HG03103 (cell line): ENCODE data around the gene HRC.

Experiments
- ATAC-seq: cut with Tn5 transposase; IDR thresholded peaks from one replicate; pipeline ENCODE4 v1.9.1; 2021; ENCODE audit warnings: low read depth; ENCODE audit not compliant: unreplicated experiment

Gene HRC

DNA sequence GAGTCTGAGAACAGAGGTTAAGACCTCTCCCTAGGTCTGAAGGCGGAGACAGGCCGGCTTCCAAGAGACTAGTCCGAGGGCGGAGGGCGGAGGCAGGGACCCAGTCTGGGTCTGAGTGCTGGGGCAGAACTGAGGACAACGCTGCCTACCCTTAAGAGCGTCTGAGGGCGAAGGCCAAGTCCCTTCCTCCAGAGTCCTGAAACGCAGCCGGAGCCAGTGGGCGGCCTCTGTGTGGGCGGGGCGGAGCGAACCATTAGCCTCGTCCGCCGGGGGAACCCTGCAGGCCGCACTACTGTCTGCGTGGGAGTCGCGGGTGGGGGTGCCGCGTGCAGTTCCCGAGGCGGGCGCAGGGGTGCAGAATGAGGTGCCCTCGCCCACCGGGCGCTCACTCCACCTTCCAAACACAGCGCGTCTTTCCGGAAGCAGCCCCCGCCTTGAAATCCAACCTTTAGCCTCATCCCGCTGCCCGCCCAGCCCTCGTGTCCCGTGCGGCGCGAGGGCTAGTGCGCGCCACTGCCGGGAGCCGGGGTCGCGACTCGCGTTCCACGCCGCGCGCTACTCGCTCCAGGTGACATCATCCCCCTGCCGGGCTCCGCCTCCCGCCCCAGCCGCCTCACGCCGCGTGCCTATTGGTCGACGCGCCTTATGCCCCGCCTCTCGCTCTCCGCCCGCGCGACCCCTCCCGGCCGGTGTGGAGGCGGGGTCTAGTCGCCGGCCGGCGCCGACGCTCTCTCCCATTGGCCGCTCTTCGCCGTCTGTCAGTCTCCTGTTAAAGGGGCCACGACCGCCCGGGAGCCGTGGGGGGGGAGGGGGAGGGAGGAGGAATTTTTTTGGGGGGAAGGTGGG lies 36.4 kb downstream of the HRC start, which contains the start of gene C19orf73:
Gene C19orf73, minus strand, starts transcription at position 579 of the 846 bp plus-strand sequence. Its CDS starts 121 bp downstream, at position 458.
- ATAC-seq = peak; percentile 54

GRCh38 chr19:49117677-49118564 lies 37.3 kb downstream of the HRC start:
- no peak for ATAC-seq

GRCh38 chr19:49116544-49116943 lies 38.7 kb downstream of the HRC start:
- no peak for ATAC-seq

- ATAC-seq = no peak
Measured at GRCh38 chr19:49114630-49115363, 40.4 kb downstream of the HRC start.

- no peak for ATAC-seq
Measured at GRCh38 chr19:49113762-49114629, 41.2 kb downstream of the HRC start, which contains the start of gene LIN7B. LIN7B (plus strand) TSS chr19:49114370; CDS start chr19:49114405, 35 bp downstream.

DNA sequence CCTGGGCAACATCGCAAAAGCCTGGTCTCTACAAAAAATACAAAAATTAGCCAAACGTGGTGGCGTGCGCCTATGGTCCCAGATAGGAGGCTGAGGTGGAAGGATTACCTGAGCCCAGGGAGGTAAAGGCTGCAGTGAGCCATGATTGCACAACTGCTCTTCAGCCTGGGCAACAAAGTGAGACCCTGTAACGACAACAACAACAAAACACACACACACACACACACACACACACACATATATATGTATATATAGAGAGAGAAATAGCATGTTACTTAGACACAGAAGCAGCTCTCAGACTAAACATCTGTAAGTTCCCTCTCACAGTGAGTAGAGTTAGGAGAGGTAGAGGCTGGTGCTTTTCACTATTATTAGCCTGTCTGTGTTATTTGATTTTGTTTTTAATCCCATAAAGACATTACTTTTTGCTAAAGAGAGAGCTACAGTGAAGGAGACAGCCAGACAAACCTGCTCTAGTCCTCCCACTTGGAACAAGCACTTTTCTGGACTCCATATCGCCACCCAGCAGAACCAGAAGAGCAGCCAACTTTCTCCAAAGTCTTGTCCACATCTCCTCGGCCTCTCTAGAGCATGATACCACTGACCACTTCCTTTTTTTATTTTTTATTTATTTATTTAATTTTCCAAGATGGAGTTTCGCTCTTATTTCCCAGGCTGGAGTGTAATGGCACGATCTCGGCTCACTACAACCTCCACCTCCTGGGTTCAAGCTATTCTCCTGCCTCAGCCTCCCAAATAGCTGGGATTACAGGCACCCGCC lies 43.8 kb downstream of the HRC start:
- no peak for ATAC-seq

DNA sequence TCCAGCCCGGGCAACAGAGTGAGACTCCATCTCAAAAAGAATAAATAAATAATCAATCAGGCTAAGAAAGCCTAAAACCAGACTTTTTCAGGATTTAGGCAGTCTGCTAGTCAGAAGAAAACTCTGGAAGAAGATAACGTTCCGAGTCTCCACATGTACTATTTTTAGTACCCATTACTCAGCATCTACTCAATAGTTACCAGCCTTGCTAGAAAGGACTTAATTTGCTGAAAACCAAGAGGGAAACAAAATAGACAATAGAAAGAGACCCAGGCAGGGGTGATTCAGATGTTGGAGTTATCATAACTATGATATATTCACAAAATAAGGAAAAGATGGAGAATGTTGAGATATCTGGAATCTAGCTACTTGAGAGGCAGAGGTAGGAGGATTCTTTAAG lies 44.6 kb downstream of the HRC start:
- no peak for ATAC-seq

GRCh38 chr19:49109569-49110233 lies 45.5 kb downstream of the HRC start:
- ATAC-seq = no peak

GRCh38 chr19:49109051-49109450 lies 46.1 kb downstream of the HRC start:
- no peak for ATAC-seq

- no peak for ATAC-seq
Measured at GRCh38 chr19:49107625-49108459, 47.4 kb downstream of the HRC start.

DNA sequence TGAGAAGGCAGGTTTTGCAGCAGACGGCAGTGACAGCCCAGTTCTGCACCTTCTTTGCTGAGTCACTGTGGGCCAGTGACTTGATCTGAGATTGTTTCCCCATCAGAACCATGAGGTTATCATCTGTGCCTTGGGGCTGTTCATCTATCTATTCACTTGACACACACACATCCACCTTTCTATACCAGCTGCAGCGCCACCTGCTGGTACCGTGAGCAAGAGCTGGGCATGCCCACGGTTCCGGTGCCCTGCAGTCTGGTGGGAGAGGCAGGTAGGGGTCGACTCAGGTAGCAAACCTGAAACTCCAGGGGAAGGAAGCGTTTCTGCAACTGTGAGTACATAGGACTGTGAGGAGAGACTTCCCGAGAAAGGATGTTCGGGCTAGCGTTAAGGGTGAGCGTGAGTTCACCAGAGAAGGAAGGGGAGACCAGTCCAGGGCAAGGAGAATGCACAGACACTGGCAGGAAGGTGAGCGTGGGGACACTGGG lies 48.5 kb downstream of the HRC start:
- no peak for ATAC-seq

GRCh38 chr19:49104229-49104864 lies 50.8 kb downstream of the HRC start:
- ATAC-seq = no peak

DNA sequence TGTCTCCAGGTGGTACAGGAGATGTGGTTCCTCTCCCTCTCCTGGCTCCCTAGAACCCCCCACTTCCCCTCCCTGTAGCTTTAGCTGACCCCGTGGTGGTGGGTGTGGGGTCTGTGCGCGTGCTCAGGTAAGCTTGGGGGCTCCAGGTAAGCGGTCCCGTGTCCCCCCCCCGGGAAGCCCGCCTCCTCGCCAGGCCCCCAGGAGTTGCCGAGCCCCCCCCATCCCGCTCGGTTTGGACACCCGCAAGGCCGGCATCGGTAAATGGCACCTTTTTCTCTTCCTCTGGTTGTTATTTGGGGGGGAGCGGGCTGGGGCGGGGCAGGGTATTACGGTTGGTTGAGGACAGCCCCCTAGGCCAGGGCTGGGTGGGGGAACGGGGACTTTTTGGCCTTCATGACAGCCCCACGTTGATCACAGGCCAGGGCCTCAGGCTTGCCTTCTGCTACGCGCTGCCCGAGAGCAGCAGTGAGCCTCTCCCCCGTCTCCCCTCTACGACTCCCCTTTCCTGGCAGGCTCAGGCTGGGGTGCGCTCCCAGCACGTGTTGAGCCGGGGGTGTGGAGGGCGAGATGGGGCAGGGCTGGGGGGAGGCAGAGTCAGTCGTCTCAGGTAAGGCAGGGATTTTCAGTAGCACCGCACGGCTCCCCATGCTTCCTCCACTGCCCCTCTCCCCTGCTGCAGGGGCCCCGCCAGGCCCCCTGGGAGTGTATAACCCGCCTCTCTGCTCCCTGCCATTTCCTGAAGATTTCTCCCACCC lies 51.7 kb downstream of the HRC start:
- ATAC-seq = no peak

DNA sequence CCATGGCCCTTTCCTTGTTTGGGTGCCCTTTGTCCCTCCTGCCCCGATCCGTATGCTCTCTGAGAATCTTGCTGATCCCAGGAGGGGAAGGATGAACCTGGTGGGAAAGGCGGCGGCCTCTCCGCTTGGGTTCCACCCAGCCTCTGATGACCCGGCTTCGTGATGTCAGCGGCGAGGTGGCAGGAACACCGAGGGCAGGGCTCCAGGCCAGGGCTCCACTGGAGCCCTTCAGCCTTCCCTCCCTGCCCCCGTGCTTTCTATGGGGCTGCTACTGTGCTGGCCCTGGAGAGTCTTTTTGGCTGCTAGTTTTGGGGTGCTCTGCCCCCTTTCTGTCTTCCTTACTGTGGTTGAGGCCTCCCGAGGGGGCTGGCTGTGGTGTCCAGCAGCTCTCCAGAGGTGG lies 52.9 kb downstream of the HRC start:
- no peak for ATAC-seq
